Trophoblast cell (in vitro differentiated cells and primary cell): Measurements from ENCODE around the gene BANF2.
A peak's percentile ranks its signal among the peaks of the same experiment; 100 is the strongest.

Source experiments
- DNase-seq, 2 donors: peaks; one replicate each; pipeline ENCODE4 v3.0.0-alpha.2; 2016
- H2AFZ ChIP-seq: 2 replicates; pipeline ENCODE4 v1.6.1; 2013; ENCODE audit warnings: low read length, moderate library complexity, mild to moderate bottlenecking; ENCODE audit not compliant: insufficient read depth, poor library complexity
- H2AK5ac ChIP-seq: 2 replicates; pipeline ENCODE4 v1.6.1; 2013; ENCODE audit warnings: mild to moderate bottlenecking, low read length
- H2BK120ac ChIP-seq: 2 replicates; pipeline ENCODE4 v1.6.1; 2013; ENCODE audit warnings: low read length, mild to moderate bottlenecking, moderate library complexity; ENCODE audit not compliant: insufficient read depth, poor library complexity
- H2BK12ac ChIP-seq: 2 replicates; pipeline ENCODE4 v1.6.1; 2013; ENCODE audit warnings: mild to moderate bottlenecking, low read length, moderate library complexity
- H2BK5ac ChIP-seq: 2 replicates; pipeline ENCODE4 v1.6.1; 2013; ENCODE audit warnings: low read length, low read depth, moderate library complexity, mild to moderate bottlenecking; ENCODE audit not compliant: poor library complexity
- H3K14ac ChIP-seq: 2 replicates; pipeline ENCODE4 v1.6.1; 2013; ENCODE audit warnings: mild to moderate bottlenecking, low read length
- H3K18ac ChIP-seq: 2 replicates; pipeline ENCODE4 v1.6.1; 2013; ENCODE audit warnings: mild to moderate bottlenecking, low read length
- H3K23ac ChIP-seq: 2 replicates; pipeline ENCODE4 v1.6.1; 2013; ENCODE audit warnings: low read length
- H3K27ac ChIP-seq: 2 replicates; pipeline ENCODE4 v1.5.1; 2013; ENCODE audit warnings: low read depth, mild to moderate bottlenecking, inconsistent platforms, low read length, moderate library complexity
- H3K27me3 ChIP-seq: 2 replicates; pipeline ENCODE4 v1.6.1; 2013; ENCODE audit warnings: inconsistent platforms, mild to moderate bottlenecking, low read length, moderate library complexity; ENCODE audit not compliant: insufficient read depth
- H3K36me3 ChIP-seq, 2 experiments: 1 replicate in 1 of 2; 2 replicates in 1 of 2; pipeline ENCODE4 v1.6.1; 2013; ENCODE audit warnings: low read length in 2 of 2, mild to moderate bottlenecking in 2 of 2, moderate library complexity in 1 of 2; ENCODE audit not compliant: insufficient read depth in 2 of 2, control insufficient read depth in 1 of 2
- H3K4ac ChIP-seq: 2 replicates; pipeline ENCODE4 v1.6.1; 2013; ENCODE audit warnings: low read depth, mild to moderate bottlenecking, low read length, moderate library complexity
- H3K4me1 ChIP-seq, 2 experiments: 1 replicate in 1 of 2; 2 replicates in 1 of 2; pipeline ENCODE4 v1.6.1; 2013; ENCODE audit warnings: low read length in 2 of 2, mild to moderate bottlenecking in 2 of 2, moderate library complexity in 1 of 2; ENCODE audit not compliant: insufficient read depth in 2 of 2, control insufficient read depth in 1 of 2
- H3K4me2 ChIP-seq: 2 replicates; pipeline ENCODE4 v1.6.1; 2013; ENCODE audit warnings: inconsistent platforms, mild to moderate bottlenecking, low read length, moderate library complexity
- H3K4me3 ChIP-seq: 2 replicates; pipeline ENCODE4 v1.5.1; 2013; ENCODE audit warnings: mild to moderate bottlenecking, low read depth, low read length, inconsistent platforms
- H3K79me1 ChIP-seq: one replicate; pipeline ENCODE4 v1.6.1; 2013; ENCODE audit warnings: low read length
- H3K79me2 ChIP-seq: 2 replicates; pipeline ENCODE4 v1.6.1; 2013; ENCODE audit warnings: low read length, mild to moderate bottlenecking; ENCODE audit not compliant: control insufficient read depth, insufficient read depth, poor library complexity
- H3K9ac ChIP-seq: 2 replicates; pipeline ENCODE4 v1.6.1; 2013; ENCODE audit warnings: mild to moderate bottlenecking, low read length
- H3K9me3 ChIP-seq: 2 replicates; pipeline ENCODE4 v1.6.1; 2013; ENCODE audit warnings: low read depth, mild to moderate bottlenecking, control low read depth, inconsistent platforms, low read length; ENCODE audit not compliant: insufficient read depth
- H4K12ac ChIP-seq: 2 replicates; pipeline ENCODE4 v1.6.1; 2013; ENCODE audit warnings: low read depth, mild to moderate bottlenecking, low read length, moderate library complexity
- H4K8ac ChIP-seq: 2 replicates; pipeline ENCODE4 v1.6.1; 2013; ENCODE audit warnings: low read depth, mild to moderate bottlenecking, low read length, moderate library complexity
- H4K91ac ChIP-seq: one replicate; pipeline ENCODE4 v1.6.1; 2013; ENCODE audit warnings: low read depth, mild to moderate bottlenecking, low read length, moderate library complexity
- WGBS: extraction: QIAGEN DNeasy Blood & Tissue Kit; methylation state at CpG from one replicate; pipeline ENCODE4 v1.1.7; 2013; ENCODE audit warnings: missing lambda C conversion rate; ENCODE audit not compliant: insufficient read length, insufficient coverage; ENCODE audit errors: extremely low coverage; 5-methylcytosine and 5-hydroxymethylcytosine counted together

BANF2 gene

DNA sequence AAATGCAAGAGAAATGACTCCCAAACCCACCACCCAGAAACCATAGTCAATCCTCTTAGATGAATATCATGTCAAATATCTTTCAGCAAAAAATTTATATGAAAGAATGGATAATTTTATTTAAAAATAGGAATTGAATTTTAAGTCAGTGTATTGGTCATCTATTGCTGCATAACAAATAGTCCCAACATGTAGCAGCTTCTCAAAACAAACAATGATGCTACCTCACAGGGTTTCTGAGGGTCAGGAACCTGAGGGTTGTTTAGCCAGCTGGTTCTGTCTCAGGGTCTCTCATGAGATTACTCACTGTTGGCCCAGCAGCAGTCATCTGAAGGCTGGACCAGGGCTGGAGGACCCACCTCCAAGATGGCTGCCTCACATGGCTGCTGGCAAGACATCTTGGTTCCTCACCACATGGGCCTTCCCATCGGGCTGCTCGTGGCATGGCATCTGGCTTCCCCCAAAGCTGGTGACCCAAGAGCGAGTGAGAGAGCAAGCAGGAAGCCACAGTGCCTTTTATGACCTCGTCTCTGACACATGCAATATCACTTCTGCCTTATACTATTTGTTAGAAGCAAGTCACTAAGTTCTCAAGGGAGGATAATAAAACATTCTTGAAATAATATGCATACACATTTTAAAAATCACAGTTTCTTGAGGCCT, 36.3 kb downstream of the BANF2 start:
- Histone ChIP-seq H3K27me3 (no peaks in the 10 kb centered on the region), H3K4me1 (no peaks in the 10 kb centered on the region), H2BK12ac (no peak overlapping the region), H4K8ac (no peak overlapping the region), H3K23ac (no peak overlapping the region), H4K12ac (no peak overlapping the region), H3K4me2 (no peak overlapping the region), H3K9me3 (peaks cover 2% of the 10 kb centered on the region), H2AK5ac (no peak overlapping the region), H3K14ac (no peak overlapping the region), H3K27ac (no peak overlapping the region), H3K4me3 (no peak overlapping the region), H2BK120ac (no peak overlapping the region), H3K79me2 (no peaks in the 10 kb centered on the region), H3K36me3 (no peaks in the 10 kb centered on the region), H3K9ac (no peak overlapping the region), H3K18ac (no peak overlapping the region), H2AFZ (no peak overlapping the region), H3K4ac (no peak overlapping the region), H2BK5ac (no peak overlapping the region), H3K79me1 (no peaks in the 10 kb centered on the region), H4K91ac (no peak overlapping the region)
- no peak for DNase-seq
- WGBS: no CpG with 5 or more reads among the region's 4 CpGs

DNA sequence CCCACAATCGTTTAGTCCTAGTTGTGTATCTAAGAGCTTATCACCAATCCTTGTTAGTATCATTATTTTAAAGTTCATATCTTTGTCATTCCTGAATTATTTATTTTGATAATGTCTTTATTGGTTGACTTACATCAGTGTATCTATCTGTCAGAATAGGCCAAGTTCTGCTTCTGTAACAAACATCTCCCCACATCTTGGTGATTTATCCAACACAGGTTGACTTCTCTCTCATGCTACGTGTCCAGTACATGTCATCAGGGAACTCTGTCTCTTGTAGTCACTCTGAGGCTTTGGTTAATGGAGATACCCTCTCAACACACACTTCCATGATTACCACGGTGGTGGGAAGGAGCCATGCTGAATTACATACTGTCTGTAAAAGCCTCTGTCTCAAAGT, 38.4 kb downstream of the BANF2 start:
- Histone ChIP-seq H3K4me1 (no peaks in the 10 kb centered on the region), H3K27ac (no peak overlapping the region)
- no CpG with 5 or more reads among the region's 3 CpGs for WGBS

GRCh38 chr20:17741220-17741619, 41.5 kb downstream of the BANF2 start:
- H3K4me2 ChIP-seq: no peak overlapping the region
- no peaks in the 10 kb centered on the region for H3K4me1 ChIP-seq
- H3K9me3 ChIP-seq: peaks cover 3% of the 10 kb centered on the region
- H3K4ac ChIP-seq: no peak overlapping the region
- H3K18ac ChIP-seq: no peak overlapping the region
- no peaks in the 10 kb centered on the region for H3K36me3 ChIP-seq
- no peak overlapping the region for H4K91ac ChIP-seq
- H3K4me3 ChIP-seq: no peak overlapping the region
- H4K12ac ChIP-seq: no peak overlapping the region
- no peak overlapping the region for H2BK5ac ChIP-seq
- no peak overlapping the region for H3K27ac ChIP-seq
- H3K9ac ChIP-seq: no peak overlapping the region
- no peak overlapping the region for H2AFZ ChIP-seq
- no peaks in the 10 kb centered on the region for H3K79me1 ChIP-seq
- no CpG with 5 or more reads among the region's 5 CpGs for WGBS
- H3K27me3 ChIP-seq: no peaks in the 10 kb centered on the region
- H4K8ac ChIP-seq: no peak overlapping the region
- no peaks in the 10 kb centered on the region for H3K79me2 ChIP-seq
- no peak overlapping the region for H2BK120ac ChIP-seq
- no peak overlapping the region for H3K23ac ChIP-seq
- H3K14ac ChIP-seq: no peak overlapping the region
- H2AK5ac ChIP-seq: no peak overlapping the region
- no peak for DNase-seq
- no peak overlapping the region for H2BK12ac ChIP-seq

More for the DNA sequence above, 38.4 kb downstream of the BANF2 start:
- H4K8ac ChIP-seq: no peak overlapping the region
- H3K79me2 ChIP-seq: no peaks in the 10 kb centered on the region
- peaks cover 2% of the 10 kb centered on the region for H3K9me3 ChIP-seq
- no peaks in the 10 kb centered on the region for H3K36me3 ChIP-seq
- DNase-seq: no peak
- H3K4me2 ChIP-seq: no peak overlapping the region
- no peak overlapping the region for H4K12ac ChIP-seq
- H3K9ac ChIP-seq: no peak overlapping the region
- no peak overlapping the region for H3K4ac ChIP-seq
- H2BK12ac ChIP-seq: no peak overlapping the region
- H3K27me3 ChIP-seq: no peaks in the 10 kb centered on the region
- no peak overlapping the region for H4K91ac ChIP-seq
- H2AK5ac ChIP-seq: no peak overlapping the region
- H2BK120ac ChIP-seq: no peak overlapping the region
- no peak overlapping the region for H2BK5ac ChIP-seq
- H3K79me1 ChIP-seq: no peaks in the 10 kb centered on the region
- H3K14ac ChIP-seq: no peak overlapping the region
- H3K18ac ChIP-seq: no peak overlapping the region
- no peak overlapping the region for H2AFZ ChIP-seq
- no peak overlapping the region for H3K23ac ChIP-seq
- H3K4me3 ChIP-seq: no peak overlapping the region

DNA sequence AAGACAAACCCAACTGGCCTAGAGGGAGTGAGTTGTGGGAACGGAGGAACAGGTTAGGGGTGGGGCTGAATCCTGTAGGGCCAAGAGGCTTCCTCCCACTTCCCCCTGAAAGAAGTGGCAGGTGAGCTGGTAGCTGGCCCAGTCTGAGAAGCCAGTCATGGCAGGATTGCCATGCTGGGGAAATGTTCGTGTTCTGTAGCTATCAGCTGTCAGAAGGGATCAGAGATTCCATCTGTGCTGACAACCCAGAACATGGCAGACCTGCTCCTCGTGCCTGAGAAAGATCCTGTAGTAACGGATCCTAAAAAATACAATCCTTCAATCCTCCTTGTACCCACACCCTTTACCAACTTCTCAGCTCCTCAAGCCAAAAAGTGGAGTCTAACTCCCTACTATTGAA, 43.0 kb downstream of the BANF2 start:
- Histone ChIP-seq H3K14ac (no peak overlapping the region), H3K36me3 (no peaks in the 10 kb centered on the region), H2AK5ac (no peak overlapping the region), H3K27ac (no peak overlapping the region), H3K27me3 (no peaks in the 10 kb centered on the region), H4K12ac (no peak overlapping the region), H3K79me2 (no peaks in the 10 kb centered on the region), H2AFZ (no peak overlapping the region), H3K9me3 (peaks cover 3% of the 10 kb centered on the region), H3K79me1 (no peaks in the 10 kb centered on the region), H3K4me2 (no peak overlapping the region), H3K4me1 (peaks cover 0 to 3% of the 10 kb centered on the region in 2 experiments), H3K18ac (no peak overlapping the region), H3K23ac (no peak overlapping the region), H4K8ac (no peak overlapping the region), H2BK12ac (no peak overlapping the region), H2BK120ac (no peak overlapping the region), H3K9ac (no peak overlapping the region), H3K4me3 (no peak overlapping the region), H2BK5ac (no peak overlapping the region), H3K4ac (no peak overlapping the region), H4K91ac (no peak overlapping the region)
- DNase-seq: peak in 1 of 2 donors; percentile 35
- WGBS: no CpG with 5 or more reads among the region's 4 CpGs
